ENCODE measurements around the gene CBY2.
"Not testable (repeated sequence)": the region's sequence is repeated elsewhere in the genome, so short reads cannot be mapped to it uniquely, and the experiment has no call there.

Gene CBY2, protein sequence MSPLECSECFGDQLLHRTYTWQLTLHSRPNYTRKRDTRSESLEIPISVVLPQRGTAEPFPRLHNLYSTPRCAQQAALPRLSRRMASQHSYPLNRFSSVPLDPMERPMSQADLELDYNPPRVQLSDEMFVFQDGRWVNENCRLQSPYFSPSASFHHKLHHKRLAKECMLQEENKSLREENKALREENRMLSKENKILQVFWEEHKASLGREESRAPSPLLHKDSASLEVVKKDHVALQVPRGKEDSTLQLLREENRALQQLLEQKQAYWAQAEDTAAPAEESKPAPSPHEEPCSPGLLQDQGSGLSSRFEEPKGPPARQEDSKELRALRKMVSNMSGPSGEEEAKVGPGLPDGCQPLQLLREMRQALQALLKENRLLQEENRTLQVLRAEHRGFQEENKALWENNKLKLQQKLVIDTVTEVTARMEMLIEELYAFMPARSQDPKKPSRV

DNA sequence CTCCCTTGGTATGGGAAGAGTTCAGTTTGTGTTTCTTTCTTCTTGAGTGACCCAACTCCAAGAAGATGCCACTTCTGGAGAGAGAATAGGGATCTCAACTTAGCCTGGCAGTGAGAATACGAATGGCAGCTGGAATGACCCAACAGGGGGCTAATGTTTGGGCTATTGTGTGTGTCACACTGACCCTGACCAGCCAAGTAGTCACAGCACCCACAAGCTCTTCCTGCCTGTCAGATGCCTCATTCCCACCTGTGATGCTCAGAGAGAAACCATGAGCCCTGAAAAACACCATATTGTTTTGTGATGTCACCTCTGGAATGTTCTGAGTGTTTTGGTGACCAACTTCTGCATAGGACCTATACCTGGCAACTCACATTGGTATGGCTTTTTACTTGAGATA, at the start of gene CBY2:
Gene CBY2, plus strand, starts transcription at position 233 of the 400 bp plus-strand sequence. Its CDS starts 71 bp downstream, at position 304.
- DNase-seq (ENCODE audit: low spot score): no peak

DNA sequence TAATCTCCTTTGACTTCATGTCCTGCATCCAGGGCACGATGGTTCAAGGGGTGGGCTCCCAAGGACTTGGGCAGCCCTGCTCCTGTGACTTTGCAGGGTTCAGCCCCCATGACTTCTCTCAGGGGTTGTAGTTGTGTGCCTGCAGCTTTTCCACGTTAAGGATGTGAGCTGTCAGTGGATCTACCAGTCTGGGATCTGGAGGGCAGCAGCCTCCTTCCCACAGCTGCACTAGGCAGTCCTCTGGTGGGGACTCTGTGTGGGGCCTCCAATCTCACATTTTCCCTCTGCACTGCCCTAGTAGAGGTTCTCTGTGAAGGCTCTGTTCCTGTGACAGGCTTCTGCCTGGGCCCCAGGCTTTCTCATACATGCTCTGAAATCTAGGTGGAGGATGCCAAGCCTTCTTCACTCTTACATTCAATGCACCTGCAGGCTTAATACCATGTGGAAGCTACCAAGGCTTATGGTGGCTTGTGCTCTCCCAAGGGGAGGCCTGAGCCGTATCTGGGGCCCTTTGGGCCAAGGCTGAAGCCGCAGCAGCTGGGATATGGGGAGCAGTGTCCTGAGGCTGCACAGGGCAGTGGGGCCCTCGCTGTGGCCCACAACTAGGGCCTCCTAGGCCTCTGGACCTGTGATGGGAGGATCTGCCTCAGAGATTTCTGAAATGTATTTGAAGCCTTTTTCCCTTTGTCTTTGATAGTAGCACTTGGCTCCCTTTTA, 47.3 kb upstream of the CBY2 start:
- no peak for DNase-seq (ENCODE audit: low spot score)

DNA sequence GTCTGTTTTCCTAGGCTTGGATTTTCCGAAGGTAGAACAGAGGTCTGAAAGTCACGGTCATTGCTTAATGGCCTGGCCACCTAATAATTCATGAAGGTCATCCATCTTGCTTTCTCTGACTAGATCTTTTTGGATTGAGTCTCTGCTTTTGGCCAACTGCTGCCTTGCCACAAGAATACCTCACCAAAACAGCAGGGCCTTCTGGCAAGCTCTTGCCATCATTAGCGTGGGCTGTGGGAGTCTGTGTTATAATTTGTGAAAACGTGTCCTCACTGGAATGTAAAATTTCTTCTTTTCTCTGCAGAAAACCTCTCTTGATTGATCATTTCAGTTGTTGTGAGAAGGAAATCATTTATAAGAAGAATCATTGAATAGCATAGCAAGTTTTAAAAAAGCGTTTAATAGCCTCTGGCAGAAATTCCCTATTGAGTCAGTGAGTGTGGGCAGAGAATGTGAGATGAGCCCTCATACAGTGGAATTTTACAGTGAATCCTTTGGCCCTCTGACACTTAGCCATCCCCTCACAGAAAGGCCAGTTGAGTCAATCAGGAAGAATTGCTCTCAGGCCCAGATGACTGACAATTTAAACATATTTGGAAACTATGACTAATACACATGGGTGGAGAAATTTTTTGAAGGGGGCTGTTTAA, 43.4 kb upstream of the CBY2 start:
- DNase-seq (ENCODE audit: low spot score): no peak

DNA sequence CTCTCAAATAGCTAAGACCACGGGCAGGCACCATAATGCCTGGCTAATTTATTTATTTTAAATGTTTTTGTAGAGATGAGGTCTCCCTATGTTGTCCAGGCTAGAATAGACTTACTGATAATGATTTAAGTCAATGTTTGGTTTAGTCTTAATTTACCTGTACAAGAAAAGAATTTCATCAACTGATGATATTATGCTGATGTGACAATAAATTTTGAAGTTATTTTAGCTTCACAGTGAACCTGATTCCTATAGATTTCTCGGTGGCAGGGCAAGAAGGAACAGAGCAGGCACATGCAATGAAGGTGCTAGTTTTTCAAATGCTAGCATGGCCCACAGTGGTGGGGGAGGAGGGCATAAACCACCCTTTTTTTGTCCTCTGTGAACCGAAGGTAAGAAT, 42.6 kb upstream of the CBY2 start:
- no peak for DNase-seq (ENCODE audit: low spot score)

DNA sequence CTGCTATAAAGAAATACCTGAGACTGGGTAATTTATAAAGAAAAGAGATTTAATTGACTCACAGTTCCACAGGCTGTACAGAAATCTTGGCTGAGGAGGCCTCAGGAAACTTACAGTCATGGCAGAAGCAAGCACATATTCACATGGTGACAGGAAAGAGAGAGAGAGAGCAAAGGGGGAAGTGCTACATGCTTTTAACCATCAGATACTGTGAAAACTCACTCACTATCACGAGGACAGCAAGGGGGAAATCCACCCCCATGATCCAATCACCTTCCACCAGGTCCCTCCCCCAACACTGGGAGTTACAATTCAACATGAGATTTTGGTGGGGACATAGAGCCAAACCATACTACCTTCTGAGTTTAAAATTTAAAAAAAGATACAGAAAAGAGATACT, 41.7 kb upstream of the CBY2 start:
- DNase-seq (ENCODE audit: low spot score): not testable (repeated sequence)

DNA sequence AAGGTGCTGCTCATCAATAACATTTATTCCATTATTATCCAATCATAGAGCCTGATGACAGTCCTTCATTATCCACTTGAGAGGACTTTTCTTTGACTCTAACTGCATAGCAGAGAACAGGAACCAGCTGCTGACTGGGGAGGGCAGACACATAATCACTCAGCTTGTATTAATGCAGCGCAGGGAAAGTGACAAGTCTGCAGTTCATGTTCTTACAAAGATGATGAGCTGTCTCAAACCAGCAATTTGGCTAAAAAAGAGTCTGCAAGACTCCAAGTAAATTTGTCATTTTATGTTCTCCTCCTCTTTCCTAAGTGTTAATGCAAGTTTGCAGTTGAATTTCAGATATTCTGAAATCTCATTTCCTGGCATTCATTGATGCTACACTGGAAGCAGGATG, 40.0 kb upstream of the CBY2 start:
- no peak for DNase-seq (ENCODE audit: low spot score)

DNA sequence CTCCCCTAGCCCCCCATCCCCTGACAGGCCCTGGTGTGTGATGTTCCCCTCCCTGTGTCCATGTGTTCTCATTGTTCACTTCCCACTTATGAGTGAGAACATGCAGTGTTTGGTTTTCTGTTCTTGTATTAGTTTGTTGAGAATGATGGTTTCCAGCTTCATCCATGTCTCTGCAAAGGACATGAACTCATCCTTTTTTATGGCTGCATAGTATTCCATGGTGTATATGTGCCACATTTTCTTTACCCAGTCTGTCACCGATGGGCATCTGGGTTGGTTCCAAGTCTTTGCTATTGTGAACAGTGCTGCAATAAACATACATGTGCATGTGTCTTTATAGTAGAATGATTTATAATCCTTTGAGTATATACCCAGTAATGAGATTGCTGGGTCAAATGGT, 39.2 kb upstream of the CBY2 start:
- DNase-seq (ENCODE audit: low spot score): not testable (repeated sequence)

DNA sequence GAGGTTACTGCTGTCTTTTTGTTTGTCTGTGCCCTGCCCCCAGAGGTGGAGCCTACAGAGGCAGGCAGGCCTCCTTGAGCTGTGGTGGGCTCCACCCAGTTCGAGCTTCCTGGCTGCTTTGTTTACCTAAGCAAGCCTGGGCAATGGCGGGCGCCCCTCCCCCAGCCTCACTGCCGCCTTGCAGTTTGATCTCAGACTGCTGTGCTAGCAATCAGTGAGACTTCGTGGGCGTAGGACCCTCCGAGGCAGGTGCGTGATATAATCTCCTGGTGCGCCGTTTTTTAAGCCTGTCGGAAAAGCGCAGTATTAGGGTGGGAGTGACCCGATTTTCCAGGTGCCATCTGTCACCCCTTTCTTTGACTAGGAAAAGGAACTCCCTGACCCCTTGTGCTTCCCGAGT, 32.5 kb upstream of the CBY2 start:
- not testable (repeated sequence) for DNase-seq (ENCODE audit: low spot score)

DNA sequence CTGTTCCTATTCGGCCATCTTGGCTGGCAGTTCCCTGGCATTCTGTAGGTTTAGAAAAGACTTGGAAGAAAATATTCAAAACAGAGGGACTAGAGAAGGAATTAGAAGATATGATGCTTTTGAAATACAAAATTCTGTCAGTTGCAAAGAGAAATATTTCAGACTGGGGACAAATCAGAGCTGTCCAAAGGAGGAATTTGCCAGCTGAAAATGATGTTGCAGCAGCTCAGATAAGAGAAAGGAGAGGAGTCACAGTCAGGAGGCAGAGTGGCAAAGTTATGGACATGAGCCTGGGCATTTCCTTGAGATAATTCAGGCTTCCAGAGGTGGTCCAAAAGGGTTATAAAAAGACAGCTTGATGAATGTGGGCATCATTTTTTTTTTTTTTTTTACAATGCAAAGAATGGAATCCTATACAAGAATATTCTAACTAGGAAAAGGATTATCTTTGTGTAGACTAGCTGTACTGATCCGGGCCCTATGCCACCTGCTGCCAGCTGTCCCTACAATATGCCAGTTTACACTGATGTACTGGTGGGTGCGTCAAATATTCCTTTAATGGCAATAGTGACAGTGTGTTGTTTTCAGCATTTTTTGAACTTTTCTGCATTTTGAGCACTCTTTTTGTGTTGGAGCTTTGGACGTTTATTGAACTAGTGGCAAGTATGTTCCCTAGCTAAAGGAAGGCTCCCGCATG, 31.8 kb upstream of the CBY2 start:
- no peak for DNase-seq (ENCODE audit: low spot score)

DNA sequence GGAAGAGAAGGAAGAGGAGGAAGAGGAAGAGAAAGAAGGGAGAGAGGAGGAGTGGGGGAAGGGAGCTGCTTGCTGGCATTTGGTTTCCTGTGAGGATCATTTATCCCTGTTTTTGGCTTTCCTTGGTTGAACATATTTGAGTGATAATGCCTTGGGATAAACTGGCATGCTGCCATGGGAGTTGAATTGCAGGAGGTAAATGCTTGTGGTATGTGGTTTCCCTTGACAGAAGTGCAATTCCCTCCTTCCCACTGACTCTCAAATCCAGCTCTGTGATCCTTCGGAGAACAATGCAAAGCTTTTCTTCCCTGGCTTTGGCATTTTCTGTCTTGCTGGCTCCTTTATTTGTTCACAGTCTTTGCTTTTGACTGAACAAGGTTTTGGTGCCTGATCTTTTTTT, 27.2 kb upstream of the CBY2 start:
- DNase-seq (ENCODE audit: low spot score): peak; percentile 32

DNA sequence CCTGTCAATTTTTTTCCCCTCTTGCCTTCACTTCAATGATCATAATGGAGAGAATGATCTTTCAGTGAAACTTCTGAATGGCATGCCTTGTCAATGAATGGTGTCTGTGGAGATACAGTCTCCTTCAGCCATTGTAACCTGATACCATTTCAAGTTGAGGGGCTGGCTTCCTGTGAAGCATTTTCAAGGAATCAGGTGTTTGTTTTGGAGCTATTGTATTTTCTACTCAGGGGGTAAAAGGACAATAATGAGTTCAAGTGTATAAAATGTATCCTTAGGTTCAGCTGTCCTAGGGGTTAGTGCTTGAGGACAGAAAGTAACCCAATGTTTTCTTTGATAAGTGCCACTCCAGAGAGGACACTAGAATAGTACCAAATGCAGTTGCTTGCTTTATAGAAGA, 23.8 kb upstream of the CBY2 start:
- peak; percentile 49 for DNase-seq (ENCODE audit: low spot score)

DNA sequence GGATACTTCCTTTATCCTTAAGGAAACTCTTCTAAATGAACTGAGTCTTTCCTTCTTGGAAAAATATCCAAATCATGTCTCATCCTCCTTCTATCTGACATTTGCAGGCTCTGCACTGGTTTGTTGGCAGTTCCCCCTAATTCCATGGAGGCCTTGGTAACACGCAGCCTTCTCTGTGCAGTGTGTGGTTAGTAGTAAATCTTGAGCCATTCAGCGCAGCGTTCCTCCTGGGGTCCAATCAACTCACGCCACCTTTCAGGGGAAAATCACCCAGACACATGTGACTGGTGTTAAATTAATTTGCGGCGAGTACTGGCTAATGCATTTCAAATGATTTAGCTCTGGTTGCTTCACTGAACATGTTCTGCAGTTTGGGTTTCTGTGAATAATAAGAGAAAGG, 21.0 kb upstream of the CBY2 start:
- no peak for DNase-seq (ENCODE audit: low spot score)

DNA sequence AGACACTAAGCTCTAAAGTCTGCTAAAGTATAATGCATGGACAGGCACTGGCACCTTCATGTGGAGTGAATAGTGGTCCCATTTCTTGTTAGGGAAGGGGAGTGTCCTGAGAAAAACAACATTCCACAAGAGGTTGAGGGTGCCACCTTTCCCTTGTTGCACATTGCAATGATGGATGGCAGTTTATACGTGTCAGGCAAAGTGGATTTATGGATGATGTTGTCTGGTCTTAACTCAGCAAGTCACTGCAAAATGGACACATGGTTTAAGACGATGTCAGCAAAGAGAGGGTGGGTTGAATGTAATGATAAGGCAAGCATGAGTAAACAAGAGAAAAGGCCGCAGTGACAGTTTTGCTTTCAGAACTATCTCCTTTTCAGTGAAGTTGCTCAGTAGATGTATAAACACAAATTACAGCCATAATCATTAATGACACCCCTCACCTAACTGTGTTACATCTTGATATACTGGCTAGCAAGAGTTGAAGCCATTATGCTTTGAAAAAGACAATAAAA, 19.6 kb upstream of the CBY2 start:
- no peak for DNase-seq (ENCODE audit: low spot score)

DNA sequence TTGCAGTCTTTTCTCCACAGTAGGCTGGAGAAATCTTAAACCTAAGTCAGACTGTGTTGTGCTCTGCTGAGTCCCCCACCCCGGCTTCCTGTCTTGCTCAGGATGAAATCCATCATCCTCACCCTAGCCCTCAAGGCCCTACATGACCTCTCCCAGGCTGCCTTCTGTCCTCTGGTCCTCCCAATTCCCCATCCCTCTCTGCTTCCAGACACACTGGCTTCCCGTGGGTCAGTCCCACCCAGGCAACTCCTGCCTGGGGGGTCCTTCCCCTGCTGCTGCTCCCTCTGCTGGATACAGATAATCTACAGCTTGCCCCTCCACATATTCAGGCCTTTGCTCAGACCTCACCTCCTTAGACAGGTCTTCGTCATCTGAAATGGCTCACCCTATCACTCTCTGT, 18.4 kb upstream of the CBY2 start:
- DNase-seq (ENCODE audit: low spot score): peak; percentile 22

DNA sequence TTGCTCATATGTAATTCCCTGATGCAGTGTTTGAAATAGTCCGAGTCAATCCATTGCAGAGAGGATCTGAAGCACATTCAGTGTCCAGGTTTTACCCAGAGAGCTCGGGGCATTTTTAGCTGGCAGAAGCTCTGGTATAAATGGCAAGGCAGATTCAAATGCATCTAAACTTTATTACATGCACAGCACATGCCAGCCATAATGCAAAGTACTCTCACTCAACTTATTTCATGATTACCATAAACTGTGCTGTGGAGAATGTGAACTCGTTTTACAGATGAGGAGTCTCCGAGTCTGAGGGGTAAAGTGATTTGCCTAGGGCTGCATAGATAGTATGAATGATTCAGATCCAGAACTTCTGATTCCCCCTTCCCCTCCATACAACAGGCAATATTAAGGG, 13.5 kb upstream of the CBY2 start:
- DNase-seq (ENCODE audit: low spot score): no peak

DNA sequence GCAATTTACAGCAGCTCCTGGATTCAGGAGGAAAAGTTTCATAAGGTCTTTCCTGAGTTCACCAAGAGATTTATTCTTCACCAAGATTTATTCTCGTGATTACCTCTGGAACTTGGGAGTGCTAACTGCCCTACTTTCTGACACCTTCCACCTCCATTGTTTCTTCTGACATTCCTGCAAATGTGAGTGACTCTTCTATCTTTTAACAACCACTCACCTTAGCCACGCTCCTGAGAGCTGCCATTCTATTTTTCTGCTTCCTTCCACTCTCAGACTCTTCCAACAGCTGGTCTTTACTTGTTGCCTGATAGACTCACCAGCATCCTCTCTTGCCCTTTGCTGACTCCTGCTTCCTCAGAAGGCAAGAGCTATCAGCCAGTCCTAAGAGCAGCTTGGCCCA, 11.5 kb upstream of the CBY2 start:
- no peak for DNase-seq (ENCODE audit: low spot score)

DNA sequence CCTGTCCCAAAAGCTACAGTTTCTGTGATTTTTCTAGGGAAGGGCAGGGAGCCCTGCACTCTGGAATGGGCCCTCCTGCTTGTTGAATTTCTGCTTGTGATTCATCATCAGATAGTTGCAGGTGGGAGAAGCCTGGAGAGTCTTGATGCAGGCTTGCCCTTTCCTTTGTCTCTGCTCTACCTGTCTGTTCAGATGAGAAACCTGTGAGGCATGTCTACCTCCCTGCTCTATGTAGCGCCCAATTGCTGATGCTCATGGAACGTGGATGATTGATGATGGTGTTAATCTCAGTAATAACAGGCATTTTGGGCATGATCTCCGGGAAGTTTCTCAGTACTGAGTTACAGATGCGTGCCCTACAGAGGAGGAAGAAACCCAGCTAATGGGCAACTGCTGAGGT, 10.9 kb upstream of the CBY2 start:
- no peak for DNase-seq (ENCODE audit: low spot score)

DNA sequence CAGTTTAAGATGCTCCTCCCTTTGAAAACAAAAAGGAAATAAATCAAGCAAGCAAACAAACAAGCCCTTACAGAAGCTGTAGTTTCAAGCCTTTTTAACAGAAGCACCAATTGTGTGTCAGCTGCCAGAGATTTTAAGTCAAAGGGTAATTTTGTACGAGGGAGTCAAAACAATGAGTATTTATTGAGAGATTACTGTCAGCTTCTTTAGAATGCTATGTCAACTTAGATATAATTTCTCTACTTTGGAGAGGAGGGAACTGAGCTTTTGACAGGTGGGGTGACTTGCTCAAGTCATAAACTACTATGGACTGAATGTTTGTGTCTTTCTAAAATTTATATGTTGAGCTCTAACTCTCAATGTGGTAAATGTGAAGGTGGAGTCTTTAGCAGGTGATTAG, 10.5 kb upstream of the CBY2 start:
- DNase-seq (ENCODE audit: low spot score): no peak

DNA sequence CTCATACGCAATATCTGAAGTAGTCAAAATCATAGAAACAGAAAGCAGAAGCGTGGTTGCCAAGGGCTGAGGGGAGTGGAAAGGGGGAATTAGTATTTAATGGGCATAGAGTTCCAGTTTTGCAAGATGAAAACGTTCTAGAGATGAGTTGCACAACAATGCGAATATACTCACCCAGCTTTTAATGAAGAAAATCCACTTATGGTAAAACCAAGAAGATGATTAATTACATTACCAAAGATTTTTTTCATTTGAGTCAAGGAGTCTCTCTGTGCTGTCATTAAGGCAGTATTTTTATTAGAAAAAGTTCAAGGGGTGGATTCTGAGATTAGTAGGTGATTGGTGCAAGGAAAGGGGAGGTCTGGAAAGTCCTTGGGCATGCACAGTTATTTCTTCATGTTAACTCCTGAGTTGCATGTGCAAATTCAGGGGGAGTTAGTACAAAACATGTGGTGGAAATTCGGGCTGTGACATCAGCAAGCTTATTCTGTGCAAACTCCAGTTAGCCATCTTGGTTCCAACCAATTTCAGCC, 6.9 kb upstream of the CBY2 start:
- DNase-seq (ENCODE audit: low spot score): no peak

DNA sequence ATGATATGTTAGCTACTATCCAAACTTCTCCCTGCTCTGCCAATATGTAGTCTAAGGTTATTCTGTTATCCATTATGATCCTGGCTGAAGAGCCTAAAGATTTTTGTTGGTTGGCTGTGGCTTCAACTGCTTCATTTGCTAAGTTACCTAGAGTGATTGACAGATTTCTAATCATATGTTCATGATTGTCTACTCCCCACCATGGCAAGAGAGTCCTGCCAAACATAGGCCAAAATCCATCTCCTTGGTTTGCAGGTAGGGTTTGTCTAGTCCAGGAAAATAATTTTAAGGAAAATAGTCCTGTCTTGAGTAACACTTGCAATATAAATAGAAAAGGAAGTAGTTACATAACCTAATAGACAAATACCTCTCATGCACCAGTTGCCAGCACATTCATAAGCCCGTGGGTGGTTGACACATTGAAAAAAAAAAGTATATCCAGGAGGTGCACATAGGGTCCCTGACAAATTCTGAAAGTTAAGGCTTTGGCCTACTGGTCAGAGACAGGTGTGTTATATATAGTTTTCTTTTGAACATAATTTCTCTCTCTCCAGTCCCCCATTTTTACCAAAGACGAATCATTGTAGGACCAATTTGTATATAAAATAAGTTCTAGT, 5.4 kb upstream of the CBY2 start:
- DNase-seq (ENCODE audit: low spot score): no peak
